Lung (tissue), 16 donors: ENCODE data around the gene NUDT11. TPM values are rescaled to one million over a fixed set of nuclear protein-coding genes. Genes with fewer than 3 reads are reported as not detected.
"Not testable (repeated sequence)": the region's sequence is repeated elsewhere in the genome, so short reads cannot be mapped to it uniquely, and the experiment has no call there.

Source experiments
- ATAC-seq: fragments of 200-7000 bp; cut with Tn5 transposase; one replicate; pipeline ENCODE4 v1.9.1; 2020; ENCODE audit warnings: moderate number of reproducible peaks; ENCODE audit not compliant: insufficient read depth, low FRiP score
- DNase-seq, 3 donors: peaks; one replicate each; pipeline ENCODE4 v3.0.0-alpha.2; 2013 to 2017
- H3K27ac ChIP-seq, 2 donors: one replicate each; pipeline ENCODE4 v1.5.1; 2013; ENCODE audit warnings: mild to moderate bottlenecking in 2 of 2, moderate library complexity in 2 of 2, control low read depth in 1 of 2, inconsistent platforms in 1 of 2, low read depth in 1 of 2, low read length in 1 of 2
- H3K27me3 ChIP-seq, 3 donors: one replicate each; pipeline ENCODE4 v1.5.1; 2013; ENCODE audit warnings: low read length in 2 of 3; ENCODE audit not compliant: control insufficient read depth in 3 of 3, insufficient read depth in 3 of 3
- H3K36me3 ChIP-seq, 4 donors: one replicate each; pipeline ENCODE4 v1.5.1; 2013; ENCODE audit warnings: low read length in 4 of 4, mild to moderate bottlenecking in 1 of 4, moderate library complexity in 1 of 4; ENCODE audit not compliant: control insufficient read depth in 4 of 4, insufficient read depth in 4 of 4
- H3K4me1 ChIP-seq, 5 donors: one replicate each; pipeline ENCODE4 v1.5.1; 2013; ENCODE audit warnings: low read length in 5 of 5, mild to moderate bottlenecking in 2 of 5, moderate library complexity in 1 of 5; ENCODE audit not compliant: control insufficient read depth in 5 of 5, insufficient read depth in 5 of 5
- H3K4me3 ChIP-seq: one replicate; pipeline ENCODE4 v1.5.1; 2013; ENCODE audit warnings: mild to moderate bottlenecking, control low read depth, moderate library complexity
- H3K9ac ChIP-seq, 2 donors: one replicate each; pipeline ENCODE4 v1.5.1; 2013; ENCODE audit warnings: low read length in 2 of 2, control low read depth in 1 of 2; ENCODE audit not compliant: insufficient read depth in 1 of 2
- H3K9me3 ChIP-seq, 4 donors: one replicate each; pipeline ENCODE4 v1.5.1; 2013; ENCODE audit warnings: low read length in 3 of 4, mild to moderate bottlenecking in 1 of 4, moderate library complexity in 1 of 4; ENCODE audit not compliant: control insufficient read depth in 4 of 4, insufficient read depth in 3 of 4
- CTCF ChIP-seq: IDR thresholded peaks from 2 replicates; pipeline ENCODE4 v1.5.1; 2012; ENCODE audit warnings: mild to moderate bottlenecking; ENCODE audit errors: control extremely low read depth, extremely low read depth
- WGBS, 2 donors: extraction: QIAGEN DNeasy Blood & Tissue Kit; methylation state at CpG; one replicate each; pipeline ENCODE4 v1.1.7; 2013; 5-methylcytosine and 5-hydroxymethylcytosine counted together
- long read RNA-seq, 5 donors: transcript quantifications; one replicate each; lab custom pipeline, GENCODE V29; 2026
- polyA plus RNA-seq, 2 donors: library from polyadenylated mRNA; stranded (reverse); fragments of 200-250 nt; gene quantifications; one replicate each; pipeline ENCODE4 v1.2.1, GENCODE V29; 2013
- total RNA-seq, 2 donors: library from RNA; depleted of rRNA in 1 of 2; stranded (reverse); fragments of >200 nt in 1 of 2; gene quantifications; one replicate each; pipeline ENCODE4 v1.2.1, GENCODE V29; 2014 to 2021
- donor health status: control.
- donor health status: control.
- donor health status: Bipolar disorder and iron deficiency.
- donor health status: healthy.
- donor health status: DM: yes; HTN: yes; CAD: no.

The NUDT11 gene
- total RNA-seq (1 to 10 TPM in 1 of 2 donors, under 1 TPM in 1; 0.40 to 3.6 TPM), polyA plus RNA-seq (under 1 TPM; 0.22 to 0.44 TPM)
- long read RNA-seq, donor 1: 0 reads
- long read RNA-seq, donor 2, partial matches to known transcripts: 0 of 1 reads
- long read RNA-seq, donor 2, other reads (novel, unspliced or antisense): 0 of 1 reads
- long read RNA-seq, donor 3, partial matches to known transcripts: 0 of 1 reads
- long read RNA-seq, donor 3, other reads (novel, unspliced or antisense): 0 of 1 reads
- long read RNA-seq, donor 4, partial matches to known transcripts: 0 of 1 reads
- long read RNA-seq, donor 4, other reads (novel, unspliced or antisense): 0 of 1 reads
- long read RNA-seq, donor 5, transcript NUDT11-201 (2 exons, 2,385 nt): major isoform, 11 of 11 reads
- long read RNA-seq, donor 5, partial matches to known transcripts: 0 of 11 reads
- long read RNA-seq, donor 5, other reads (novel, unspliced or antisense): 0 of 11 reads

GRCh38 chrX:51496501-51497291 lies at the start of gene NUDT11:
TSS of gene NUDT11 (minus strand) at chrX:51496592. CDS start at chrX:51496444, 148 bp downstream.
- ATAC-seq (peak; percentile 78), DNase-seq (peak; percentile 79 to 84 (median 80))
- no peak for TF ChIP-seq CTCF
- peak within 1 kb of the TSS in 1 of 2 donors; percentile 55 for H3K9ac ChIP-seq
- H3K36me3 ChIP-seq: no peaks in the 10 kb centered on the region
- peaks cover 0 to 7% (median 0%) of the 10 kb centered on the region in 4 donors for H3K9me3 ChIP-seq
- peak within 1 kb of the TSS; percentile 52 for H3K4me3 ChIP-seq
- H3K27ac ChIP-seq: no peak within 1 kb of the TSS
- H3K4me1 ChIP-seq: peaks cover 0 to 3% (median 0%) of the 10 kb centered on the region in 5 donors
- peaks cover 0 to 9% (median 4%) of the 10 kb centered on the region in 3 donors for H3K27me3 ChIP-seq
- WGBS, 2 donors: 3 to 37% methylated on average over 19 to 96 of the region's 96 CpGs

- Histone ChIP-seq H3K9me3 (peaks cover 0 to 3% (median 0%) of the 10 kb centered on the region in 4 donors), H3K9ac (no peak overlapping the region), H3K4me1 (no peaks in the 10 kb centered on the region), H3K36me3 (no peaks in the 10 kb centered on the region), H3K4me3 (no peak overlapping the region), H3K27ac (no peak overlapping the region), H3K27me3 (peaks cover 0 to 5% (median 0%) of the 10 kb centered on the region in 3 donors)
- no peak for ATAC-seq
- WGBS, 2 donors: 67 to 87% methylated on average over 2 of the region's 2 CpGs
- no peak for DNase-seq
- no peak for TF ChIP-seq CTCF
These were observed 24.0 kb upstream of the NUDT11 start for GRCh38 chrX:51520393-51520792.

GRCh38 chrX:51519131-51519530 lies 22.7 kb upstream of the NUDT11 start:
- DNase-seq, H3K9ac ChIP-seq, H3K36me3 ChIP-seq, H3K27me3 ChIP-seq, H3K9me3 ChIP-seq, H3K4me1 ChIP-seq, ATAC-seq, H3K27ac ChIP-seq, H3K4me3 ChIP-seq: not testable (repeated sequence)
- WGBS, 2 donors: 40 to 80% methylated on average over 2 of the region's 2 CpGs

GRCh38 chrX:51507551-51507950 lies 11.2 kb upstream of the NUDT11 start:
- H3K4me3 ChIP-seq: no peak overlapping the region
- H3K27ac ChIP-seq: no peak overlapping the region
- WGBS, 2 donors: 78 to 95% methylated on average over 3 of the region's 3 CpGs
- DNase-seq: no peak
- H3K36me3 ChIP-seq: no peaks in the 10 kb centered on the region
- ATAC-seq: no peak
- peaks cover 0 to 3% (median 3%) of the 10 kb centered on the region in 3 donors for H3K27me3 ChIP-seq
- H3K9me3 ChIP-seq: no peaks in the 10 kb centered on the region
- TF ChIP-seq CTCF: no peak
- no peaks in the 10 kb centered on the region for H3K4me1 ChIP-seq
- H3K9ac ChIP-seq: no peak overlapping the region

- ATAC-seq (peak; percentile 6), DNase-seq (peak; percentile 20 to 38 (median 32))
- H3K4me3 ChIP-seq: peak overlapping the region; percentile 52
- H3K27me3 ChIP-seq: peaks cover 0 to 12% (median 4%) of the 10 kb centered on the region in 3 donors
- not testable (repeated sequence) for H3K36me3 ChIP-seq, H3K4me1 ChIP-seq, H3K9me3 ChIP-seq, H3K27ac ChIP-seq
- 2 to 33% methylated on average over 27 to 55 of the region's 60 CpGs for WGBS, 2 donors
- peak overlapping the region in 1 of 2 donors; percentile 55 for H3K9ac ChIP-seq
These were observed 497 bp downstream of the NUDT11 start for GRCh38 chrX:51495701-51496488.
